ENCODE results near the gene CHAF1A.

CHAF1A gene

GRCh38 chr19:4446704-4447200 is 44.3 kb downstream of the CHAF1A start (continued):
- TF ChIP-seq PATZ1 (tag by site-specific recombination; IDR thresholded peaks at IDR 0.05) = peak; percentile 11; the same call in 1 of the 2 replicates
- no peak for TF ChIP-seq ZNF169 (tag by site-specific recombination; IDR thresholded peaks at IDR 0.05)
- no peak for TF ChIP-seq ZFP37 (tag by site-specific recombination; IDR thresholded peaks at IDR 0.05)

- Histone ChIP-seq H3K36me3 (ENCODE audit: control insufficient read depth in 2 of 2, insufficient read depth in 1 of 2, low read length in 2 of 2) (peaks cover 21 to 93% of the 10 kb centered on the region in 2 experiments), H3K27ac (ENCODE audit: extremely low read depth, low read depth, low read length) (no peak overlapping the region), H3K9me3 (ENCODE audit: control insufficient read depth, insufficient read depth, low read depth, low read length) (no peaks in the 10 kb centered on the region), H3K4me1 (ENCODE audit: control insufficient read depth, insufficient read depth, low read length) (no peaks in the 10 kb centered on the region), H3K4me3 (ENCODE audit: low read depth, low read length) (no peak overlapping the region)
- POLR2A ChIA-PET = interaction anchor here (1.0 kb wide), 1 partner anchor 25 kb away, joined by 3 read pairs; the partner anchor contains the start of gene HDGFL2
- TF ChIP-seq ZNF707 (tag by site-specific recombination; IDR thresholded peaks at IDR 0.05) (no peak), ZNF530 (tag by site-specific recombination; IDR thresholded peaks at IDR 0.05; ENCODE audit: low read depth) (no peak), ZSCAN18 (tag by site-specific recombination; IDR thresholded peaks at IDR 0.05) (no peak), ZIC2 (tag by site-specific recombination; IDR thresholded peaks at IDR 0.05) (peak; percentile 49), KLF9 (tag by site-specific recombination; IDR thresholded peaks at IDR 0.05; ENCODE audit: low read depth) (peak; percentile 60)
- CTCF ChIA-PET = no interaction called here
Measured at GRCh38 chr19:4447327-4448146, 45.1 kb downstream of the CHAF1A start.

GRCh38 chr19:4448147-4448985 is 45.9 kb downstream of the CHAF1A start:
- Histone ChIP-seq H3K27ac (ENCODE audit: extremely low read depth, low read depth, low read length) (no peak overlapping the region), H3K36me3 (ENCODE audit: control insufficient read depth in 2 of 2, insufficient read depth in 1 of 2, low read length in 2 of 2) (peaks cover 21 to 93% of the 10 kb centered on the region in 2 experiments), H3K9me3 (ENCODE audit: control insufficient read depth, insufficient read depth, low read depth, low read length) (no peaks in the 10 kb centered on the region), H3K4me3 (ENCODE audit: low read depth, low read length) (no peak overlapping the region), H3K4me1 (ENCODE audit: control insufficient read depth, insufficient read depth, low read length) (no peaks in the 10 kb centered on the region)
- ChIA-PET POLR2A (interaction anchor here (2.6 kb wide), 1 partner anchor 9 kb away, joined by 9 read pairs; no protein-coding TSS in a partner anchor), CTCF (interaction anchor here (0.6 kb wide), 1 partner anchor 10 kb away, joined by 3 read pairs; no protein-coding TSS in a partner anchor)
- TF ChIP-seq YY2 (tag by site-specific recombination; IDR thresholded peaks at IDR 0.05) (no peak), INSM2 (tag by site-specific recombination; IDR thresholded peaks at IDR 0.05) (no peak), KLF9 (tag by site-specific recombination; IDR thresholded peaks at IDR 0.05; ENCODE audit: low read depth) (no peak), ZBTB10 (tag by site-specific recombination; IDR thresholded peaks at IDR 0.05) (no peak), ZNF501 (tag by site-specific recombination; IDR thresholded peaks at IDR 0.05) (no peak), TCF7L2 (IDR thresholded peaks at IDR 0.05; ENCODE audit: borderline replicate concordance, low read depth, low read length) (no peak), ZNF26 (tag by site-specific recombination; IDR thresholded peaks at IDR 0.05) (no peak), ZBTB48 (tag by site-specific recombination; IDR thresholded peaks at IDR 0.05) (no peak), ZNF239 (tag by site-specific recombination; IDR thresholded peaks at IDR 0.05) (no peak), KLF10 (tag by site-specific recombination; IDR thresholded peaks at IDR 0.05) (no peak), ZNF132 (tag by site-specific recombination; IDR thresholded peaks at IDR 0.05; ENCODE audit: borderline replicate concordance) (no peak), ZNF335 (tag by site-specific recombination; conservative IDR thresholded peaks at IDR 0.05) (no peak)

Data from HEK293 (cell line).